HG03045 (cell line): ENCODE results near the gene ADCY5.
"Not testable (repeated sequence)": the region's sequence is repeated elsewhere in the genome, so short reads cannot be mapped to it uniquely, and the experiment has no call there.

ENCODE experiments used
- ATAC-seq: cut with Tn5 transposase; IDR thresholded peaks from one replicate; pipeline ENCODE4 v1.9.1; 2021; ENCODE audit warnings: mild to moderate bottlenecking, moderate library complexity; ENCODE audit not compliant: unreplicated experiment

ADCY5 gene

DNA sequence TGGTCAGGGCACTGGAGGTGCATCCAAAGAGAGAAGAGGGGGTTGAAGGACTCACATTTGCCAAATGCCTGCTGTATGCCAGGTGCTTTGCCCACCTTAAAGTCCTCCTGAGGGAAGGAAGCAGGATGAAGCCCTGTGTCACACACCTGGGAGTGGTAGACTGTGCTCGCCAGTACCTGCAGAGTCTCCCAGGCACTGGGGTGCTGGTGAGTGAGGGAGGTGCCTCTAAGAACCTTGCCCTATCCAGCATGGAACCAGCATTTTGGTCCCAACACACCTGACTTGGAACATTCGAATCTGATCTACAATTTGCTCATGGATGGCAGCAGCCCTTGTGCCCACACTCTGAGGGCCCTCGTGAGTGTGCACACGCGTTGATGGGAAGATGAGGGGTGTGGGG is 170.4 kb downstream of the ADCY5 start:
- no peak for ATAC-seq

DNA sequence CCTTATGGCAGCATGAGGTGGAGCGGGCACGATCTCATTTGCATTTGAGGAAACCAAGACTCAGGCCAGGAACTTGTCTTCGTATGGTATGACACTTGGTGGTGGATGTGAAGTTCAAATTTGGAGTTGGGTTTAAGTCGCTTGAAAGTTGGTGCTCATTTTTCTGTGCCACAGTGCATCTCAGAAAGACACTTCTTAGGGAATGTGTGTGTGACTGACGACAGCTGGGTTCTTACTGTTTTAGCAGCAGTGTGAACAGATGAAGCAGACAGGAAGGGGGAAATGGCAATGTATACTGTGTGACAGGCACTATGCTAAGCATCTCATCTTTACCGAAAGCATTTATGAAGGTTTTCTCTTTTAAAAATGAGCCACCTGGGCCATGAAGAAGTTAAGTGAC is 171.8 kb downstream of the ADCY5 start:
- ATAC-seq, result no peak

DNA sequence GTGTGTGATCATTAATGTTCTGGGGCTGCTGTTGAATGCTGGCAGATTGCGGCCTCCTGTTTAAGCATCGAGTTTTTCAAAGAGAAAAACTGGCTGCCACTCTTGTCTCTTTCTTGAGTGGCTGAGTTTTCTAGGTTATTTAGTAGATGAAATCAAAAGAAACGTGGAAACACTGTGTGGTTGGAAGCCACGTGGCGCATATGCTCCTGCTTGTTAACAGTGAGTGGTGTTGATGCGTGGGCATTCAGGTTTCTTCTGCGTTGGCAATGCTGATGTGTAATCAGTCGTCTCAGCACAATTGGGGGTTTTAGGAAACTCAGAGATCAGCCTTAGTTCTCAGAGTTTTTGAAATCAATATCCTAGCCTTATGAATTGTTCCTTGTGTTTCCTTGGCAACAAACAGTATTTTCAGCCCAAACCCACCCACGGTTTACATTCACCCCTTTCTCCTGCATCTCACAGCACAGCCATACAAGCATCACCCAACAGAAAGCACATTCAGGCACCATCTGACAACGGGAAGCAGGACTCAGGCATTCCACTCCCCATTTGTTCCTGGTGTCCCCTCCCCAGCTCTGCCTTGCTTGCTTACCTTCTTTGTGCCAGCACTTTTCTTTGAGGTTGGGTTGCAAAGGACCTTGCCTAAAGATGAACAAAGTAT is 172.4 kb downstream of the ADCY5 start:
- no peak for ATAC-seq

DNA sequence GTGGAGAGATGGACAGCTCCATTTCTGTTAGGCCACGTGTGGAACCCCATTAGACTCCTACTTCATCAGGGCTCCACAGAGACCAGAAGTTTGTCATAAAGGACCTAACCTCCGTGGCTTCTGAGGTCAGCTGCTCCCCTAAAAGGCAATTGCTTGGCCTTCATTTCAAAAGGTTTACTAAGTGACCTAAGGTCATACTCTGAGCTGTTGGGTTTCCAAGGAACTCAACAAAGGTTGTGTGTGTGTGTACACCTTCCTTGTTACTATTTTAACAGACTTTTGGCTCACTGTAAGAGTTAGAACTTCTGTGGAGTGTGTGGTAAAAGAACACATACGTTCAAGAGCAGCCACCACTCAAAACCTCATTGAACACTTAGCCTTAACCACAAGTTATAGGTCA is 173.2 kb downstream of the ADCY5 start:
- ATAC-seq, result no peak

DNA sequence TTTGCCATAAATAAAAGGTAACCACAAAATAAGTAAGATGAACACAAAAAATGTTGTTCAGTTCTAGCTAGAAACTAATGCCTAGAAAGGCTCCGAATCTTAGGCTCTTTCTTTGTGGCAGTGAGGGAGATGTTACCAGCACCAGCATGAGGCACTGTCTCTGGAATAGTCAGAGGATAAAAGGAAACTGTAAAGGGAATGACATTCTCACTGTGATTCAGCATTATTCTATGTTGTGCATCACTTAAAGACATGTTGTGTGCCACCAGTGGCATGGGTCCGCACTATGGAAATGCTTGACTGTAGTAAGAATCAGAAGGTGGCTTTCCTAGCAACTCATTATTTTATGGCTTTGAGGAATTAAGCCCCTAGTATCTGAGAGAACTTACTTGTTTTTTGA is 176.3 kb downstream of the ADCY5 start:
- no peak for ATAC-seq

DNA sequence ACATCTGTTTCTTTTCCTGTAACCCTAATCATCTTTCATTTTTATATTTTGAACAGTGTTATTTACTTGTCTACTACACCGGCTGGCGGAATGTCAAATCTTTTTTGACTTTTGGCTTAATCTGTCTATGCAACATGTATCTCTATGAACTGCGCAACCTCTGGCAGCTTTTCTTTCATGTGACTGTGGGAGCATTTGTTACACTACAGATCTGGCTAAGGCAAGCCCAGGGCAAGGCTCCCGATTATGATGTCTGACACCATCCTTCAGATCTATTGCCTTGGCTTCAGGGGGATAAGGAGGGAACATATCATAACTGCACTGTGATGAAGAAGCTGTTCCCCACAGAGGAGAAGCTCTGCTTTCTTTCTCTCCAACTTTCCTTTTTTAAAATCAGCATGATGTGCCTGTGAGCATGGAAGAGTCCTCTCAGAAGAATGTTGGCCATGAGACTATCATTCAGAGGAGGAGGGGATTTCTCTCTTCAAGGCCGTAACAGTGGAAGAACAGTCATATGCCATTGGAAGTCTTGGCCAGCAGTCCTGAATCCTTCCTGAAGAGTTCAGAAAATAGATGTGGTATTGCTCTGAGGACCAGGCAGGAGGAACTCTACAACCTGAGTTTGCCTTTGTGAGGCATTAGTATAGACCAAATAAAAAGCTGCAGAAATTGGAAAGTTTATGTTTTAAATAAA is 177.3 kb downstream of the ADCY5 start:
- ATAC-seq, result no peak

DNA sequence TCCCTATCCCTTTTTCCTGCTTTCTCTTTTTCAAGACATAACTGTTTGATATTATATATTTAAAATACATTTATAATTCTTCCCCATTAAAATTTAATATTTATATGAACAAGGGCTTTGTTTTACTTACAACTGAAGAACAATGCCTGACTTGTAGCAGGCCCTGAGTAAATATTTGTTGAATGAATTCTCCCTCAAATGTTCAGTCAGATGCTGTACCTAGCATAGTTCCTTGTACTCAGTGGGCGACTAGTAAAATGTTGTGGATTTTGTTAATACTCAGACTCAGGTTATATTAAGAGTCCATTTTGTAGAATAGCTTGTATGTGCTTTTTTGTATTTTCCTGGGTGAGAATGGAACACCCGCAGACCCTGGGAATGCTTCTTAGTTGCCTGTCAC is 178.1 kb downstream of the ADCY5 start:
- no peak for ATAC-seq

DNA sequence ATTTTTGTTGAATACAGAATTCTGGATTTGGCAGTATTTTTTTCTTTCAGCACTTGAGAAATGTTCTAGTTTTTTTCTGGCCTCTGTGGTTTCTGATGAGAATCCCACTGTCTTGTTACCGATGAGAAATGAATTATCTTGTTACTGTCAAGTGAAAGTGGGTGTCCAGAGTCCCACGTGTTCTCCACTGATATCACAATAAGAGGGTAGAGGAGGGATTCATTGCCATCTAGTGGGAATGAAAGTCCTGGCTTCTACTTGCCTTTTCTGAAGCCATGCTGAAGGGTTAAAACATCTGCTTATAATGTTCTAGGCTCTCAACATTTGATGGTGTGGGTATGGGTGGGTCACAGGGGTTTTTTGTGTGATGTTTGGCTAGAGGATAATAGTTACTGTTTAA is 181.1 kb downstream of the ADCY5 start:
- ATAC-seq, result no peak

DNA sequence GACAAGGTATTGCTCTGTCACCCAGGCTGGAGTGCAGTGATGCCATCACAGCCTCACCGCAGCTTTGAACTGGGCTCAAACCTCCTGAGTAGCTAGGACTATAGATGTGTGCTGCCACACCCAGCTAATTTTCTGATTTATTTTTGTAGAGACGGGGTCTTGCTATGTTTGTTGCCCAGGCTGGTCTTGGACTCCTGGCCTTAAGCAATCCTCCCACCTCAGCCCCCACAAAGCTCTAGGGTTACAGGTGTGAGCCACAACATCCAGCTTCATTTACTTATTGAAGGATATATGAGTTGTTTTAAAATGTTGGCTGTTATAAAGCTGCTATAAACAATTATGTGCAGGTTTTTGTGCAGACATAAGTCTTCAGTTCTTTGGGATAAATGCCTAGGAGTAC is 184.9 kb downstream of the ADCY5 start:
- no peak for ATAC-seq

DNA sequence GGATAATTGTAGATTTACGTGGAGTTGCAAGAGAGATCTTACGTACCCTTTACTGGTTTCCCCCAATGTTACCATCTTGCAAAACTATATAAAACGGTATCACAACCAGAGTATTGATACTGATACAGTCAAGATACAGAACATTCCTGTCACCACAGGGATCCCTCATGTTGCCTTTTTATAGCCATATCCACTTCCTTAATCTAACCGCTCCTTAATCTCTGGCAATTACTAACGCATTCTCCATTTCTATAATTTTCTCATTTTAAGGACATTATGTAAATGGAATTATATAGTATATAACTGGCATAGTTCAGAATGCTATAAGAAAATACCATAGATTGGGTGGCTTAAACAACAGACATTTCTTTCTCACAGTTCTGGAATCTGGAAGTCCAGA is 186.0 kb downstream of the ADCY5 start:
- ATAC-seq, result no peak

DNA sequence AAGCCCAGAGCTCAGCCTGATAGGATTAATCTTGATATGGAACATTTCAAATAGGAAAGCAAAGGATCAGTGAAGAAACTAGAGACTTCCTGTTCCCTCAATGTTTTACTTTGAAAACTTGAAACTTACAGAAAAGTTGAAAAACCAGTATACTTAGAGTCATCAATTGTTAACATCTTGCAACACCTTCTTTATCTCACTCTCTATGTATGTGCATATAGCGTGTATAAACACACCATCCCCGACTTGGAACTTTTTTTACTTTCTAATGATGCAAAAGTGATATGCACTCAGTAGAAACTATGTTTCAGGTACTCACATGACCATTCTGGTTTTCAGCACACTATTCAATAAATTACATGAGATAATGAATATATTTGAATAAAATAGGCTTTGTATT is 186.7 kb downstream of the ADCY5 start:
- ATAC-seq, result no peak

DNA sequence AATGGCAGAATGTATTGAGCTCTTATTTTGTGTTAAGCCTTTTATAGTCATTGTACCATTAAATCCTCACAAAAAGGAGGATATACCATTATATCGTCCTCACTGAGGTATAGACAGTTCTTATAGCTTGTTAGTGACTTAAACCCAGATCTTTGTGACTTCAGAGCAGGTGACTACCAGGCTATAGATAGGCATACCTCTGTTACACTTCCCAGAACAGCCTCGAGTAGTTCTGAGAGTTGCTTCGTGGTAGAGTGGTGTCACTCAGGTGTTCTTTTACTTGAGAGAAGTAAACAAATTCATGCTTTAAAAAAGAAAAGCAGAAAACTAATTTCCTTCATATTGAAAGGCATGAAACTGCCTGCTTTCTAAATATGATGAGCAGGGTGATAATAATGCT is 187.2 kb downstream of the ADCY5 start:
- ATAC-seq, result peak; percentile 76

DNA sequence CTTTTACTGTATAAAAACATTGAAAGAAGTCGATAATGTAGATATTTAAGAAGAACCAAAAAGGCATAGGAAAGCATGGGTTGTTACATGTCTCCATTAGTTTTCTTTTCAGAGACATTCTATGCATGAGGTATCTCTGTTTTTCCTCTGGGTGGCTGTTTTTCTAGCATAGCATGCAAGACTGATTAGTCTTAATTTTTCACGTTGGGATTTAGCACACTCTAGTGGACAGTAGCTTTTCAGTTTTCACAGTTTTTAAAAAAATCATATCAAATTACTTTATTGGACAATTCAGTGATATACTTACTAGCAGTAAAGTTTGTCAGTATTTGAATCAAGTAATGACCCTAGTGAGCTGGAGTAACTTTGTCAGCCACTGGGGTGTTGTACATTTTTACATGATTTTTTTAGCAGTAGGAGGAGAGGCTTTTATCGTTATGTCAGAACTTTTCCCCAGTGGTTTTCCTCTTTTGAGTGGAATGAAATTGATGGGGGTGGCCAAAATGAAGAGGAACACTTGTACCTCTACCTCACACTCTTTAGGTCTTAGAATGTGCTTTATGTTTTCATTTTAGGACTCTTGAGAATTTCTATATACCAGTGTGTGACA is 190.0 kb downstream of the ADCY5 start:
- ATAC-seq, result no peak

DNA sequence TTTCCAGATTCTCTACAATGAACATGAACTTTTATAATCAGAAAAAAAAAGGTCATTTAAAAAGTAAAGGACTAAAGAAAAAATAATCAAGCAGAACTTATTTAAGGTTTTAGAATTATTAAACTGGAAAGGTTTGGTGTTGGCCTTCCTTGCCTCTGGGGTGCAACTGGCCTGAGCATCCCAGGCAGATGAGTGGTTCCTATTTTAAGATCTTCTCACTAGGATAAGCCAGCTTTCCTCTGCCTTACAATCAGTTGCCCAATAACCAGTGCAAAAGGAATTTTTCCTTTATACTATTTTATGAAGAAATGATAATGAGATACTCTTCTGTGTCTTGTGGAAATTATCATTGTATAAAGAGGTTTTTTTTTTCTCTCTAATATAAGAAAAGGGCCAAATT is 190.5 kb downstream of the ADCY5 start:
- no peak for ATAC-seq

DNA sequence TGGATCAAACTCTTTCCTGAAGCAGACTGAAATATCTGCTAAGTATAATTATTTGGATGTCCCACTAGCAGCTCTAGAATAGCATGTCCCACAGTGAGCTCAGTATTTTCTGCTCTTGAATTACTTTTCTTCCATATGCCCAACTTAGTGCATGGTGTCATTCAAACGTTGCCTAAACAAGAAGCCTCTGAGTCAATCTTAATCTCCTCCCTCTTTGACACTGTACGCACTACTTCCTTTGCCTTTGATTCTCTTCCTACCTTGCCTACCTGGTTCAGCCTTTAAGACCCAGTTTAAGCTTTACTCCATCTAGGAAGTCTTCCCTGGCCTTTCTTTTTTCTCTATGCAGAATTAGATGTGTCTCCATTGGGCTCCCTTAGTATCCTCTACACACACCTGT is 192.6 kb downstream of the ADCY5 start:
- no peak for ATAC-seq

DNA sequence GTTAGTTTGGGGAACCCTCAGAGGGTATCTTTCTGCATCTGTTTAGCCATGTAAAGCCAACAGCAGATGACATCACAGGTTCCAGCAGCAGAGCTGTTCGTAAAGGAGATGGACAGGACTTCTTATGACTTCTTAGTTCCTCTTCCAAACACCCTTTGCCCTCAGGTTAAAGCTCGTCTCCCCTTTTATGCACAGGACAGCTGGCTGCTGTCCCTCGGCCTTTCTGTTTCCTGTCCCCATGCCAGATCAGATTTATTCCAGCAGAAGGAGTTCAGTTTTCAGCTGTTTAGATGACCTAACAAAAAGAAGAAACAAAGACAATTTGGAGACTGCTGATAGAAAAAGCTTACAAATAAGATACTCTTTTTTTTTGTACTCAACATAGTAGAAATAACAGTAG is 202.0 kb downstream of the ADCY5 start:
- ATAC-seq, result no peak

DNA sequence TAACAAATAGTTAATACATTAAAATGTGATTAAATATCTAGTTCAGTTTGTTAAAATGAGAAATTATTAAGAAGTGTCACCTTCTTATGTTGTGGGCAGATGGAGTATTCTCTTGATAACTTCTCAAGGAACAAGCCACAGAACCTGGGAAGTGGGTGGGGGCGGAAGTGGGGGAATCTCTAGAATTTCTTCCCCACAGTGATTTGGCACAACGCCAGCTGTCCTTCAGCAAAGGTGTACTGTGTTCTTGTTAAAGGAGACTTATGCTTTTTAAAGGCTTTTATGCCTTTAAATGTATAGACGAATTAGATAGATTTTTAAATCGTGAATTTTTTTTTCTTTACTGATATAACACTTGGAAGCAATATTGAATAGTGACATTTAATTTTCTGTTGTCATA is 204.8 kb downstream of the ADCY5 start:
- ATAC-seq, result no peak

DNA sequence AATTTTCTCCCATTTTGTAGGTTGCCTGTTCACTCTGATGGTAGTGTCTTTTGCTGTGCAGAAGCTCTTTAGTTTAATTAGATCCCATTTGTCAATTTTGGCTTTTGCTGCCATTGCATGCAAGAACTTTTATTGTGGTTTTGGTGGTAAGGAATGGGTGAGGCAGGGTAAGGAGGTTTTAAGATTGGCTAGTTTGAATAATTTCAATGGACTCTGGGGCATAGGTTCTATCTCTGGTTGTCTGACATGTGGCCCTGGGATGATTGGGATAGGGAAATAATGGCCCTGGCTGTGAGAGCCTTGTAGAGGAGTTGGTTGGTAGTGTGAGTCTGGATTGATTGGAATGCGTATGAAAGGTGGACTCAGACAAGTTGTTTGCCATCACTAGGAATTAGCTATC is 209.1 kb downstream of the ADCY5 start:
- ATAC-seq, result no peak

DNA sequence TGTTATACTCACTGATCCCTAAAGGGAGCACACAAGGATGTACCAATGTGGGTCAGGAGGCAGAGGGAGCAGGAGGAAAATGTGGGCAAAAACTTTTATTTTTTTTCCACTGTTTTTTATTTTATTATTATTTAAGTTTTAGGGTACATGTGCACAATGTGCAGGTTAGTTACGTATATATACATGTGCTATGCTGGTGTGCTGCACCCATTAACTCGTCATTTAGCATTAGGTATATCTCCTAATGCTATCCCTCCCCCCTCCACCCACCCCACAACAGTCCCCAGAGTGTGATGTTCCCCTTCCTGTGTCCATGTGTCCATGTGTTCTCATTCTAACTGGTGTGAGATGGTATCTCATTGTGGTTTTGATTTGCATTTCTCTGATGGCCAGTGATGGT is 209.7 kb downstream of the ADCY5 start:
- not testable (repeated sequence) for ATAC-seq

DNA sequence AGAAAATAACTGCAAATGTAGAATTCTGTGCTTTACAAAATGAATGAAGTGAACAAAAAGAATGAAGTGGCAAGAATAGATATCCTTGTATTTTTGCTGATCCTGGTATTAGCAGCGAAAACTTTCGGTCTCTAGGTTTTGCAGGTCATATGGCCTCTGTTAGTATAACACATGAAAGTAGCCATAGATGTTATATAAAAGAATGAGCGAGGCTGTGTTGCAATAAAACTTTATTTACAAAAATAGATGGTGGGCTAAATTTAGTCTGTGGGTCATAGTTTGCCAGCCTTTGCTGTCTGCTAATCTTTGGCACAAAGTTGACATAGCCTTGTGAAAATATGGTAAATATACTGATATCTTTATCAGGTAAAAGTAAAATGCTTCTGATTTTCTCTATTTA is 212.0 kb downstream of the ADCY5 start:
- ATAC-seq, result no peak
